ENCODE measurements around the gene SUCLA2. TPM values are rescaled to one million over a fixed set of nuclear protein-coding genes. Genes with fewer than 3 reads are reported as not detected.

The SUCLA2 gene
- 34.9 TPM for total RNA-seq
- long read RNA-seq, transcript SUCLA2-219 (11 exons, 2,111 nt) = major isoform, 63 of 72 reads
- long read RNA-seq, partial matches to known transcripts = 3 of 72 reads
- long read RNA-seq, other reads (novel, unspliced or antisense) = 4 of 72 reads

- intact Hi-C loops (cut with DNase I) = no loop called here
- TF ChIP-seq, protein P1, sequence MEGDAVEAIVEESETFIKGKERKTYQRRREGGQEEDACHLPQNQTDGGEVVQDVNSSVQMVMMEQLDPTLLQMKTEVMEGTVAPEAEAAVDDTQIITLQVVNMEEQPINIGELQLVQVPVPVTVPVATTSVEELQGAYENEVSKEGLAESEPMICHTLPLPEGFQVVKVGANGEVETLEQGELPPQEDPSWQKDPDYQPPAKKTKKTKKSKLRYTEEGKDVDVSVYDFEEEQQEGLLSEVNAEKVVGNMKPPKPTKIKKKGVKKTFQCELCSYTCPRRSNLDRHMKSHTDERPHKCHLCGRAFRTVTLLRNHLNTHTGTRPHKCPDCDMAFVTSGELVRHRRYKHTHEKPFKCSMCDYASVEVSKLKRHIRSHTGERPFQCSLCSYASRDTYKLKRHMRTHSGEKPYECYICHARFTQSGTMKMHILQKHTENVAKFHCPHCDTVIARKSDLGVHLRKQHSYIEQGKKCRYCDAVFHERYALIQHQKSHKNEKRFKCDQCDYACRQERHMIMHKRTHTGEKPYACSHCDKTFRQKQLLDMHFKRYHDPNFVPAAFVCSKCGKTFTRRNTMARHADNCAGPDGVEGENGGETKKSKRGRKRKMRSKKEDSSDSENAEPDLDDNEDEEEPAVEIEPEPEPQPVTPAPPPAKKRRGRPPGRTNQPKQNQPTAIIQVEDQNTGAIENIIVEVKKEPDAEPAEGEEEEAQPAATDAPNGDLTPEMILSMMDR (IDR thresholded peaks at IDR 0.05) = no peak
- H3K27ac ChIP-seq = peak within 1 kb of the TSS; percentile 85
Observed at GRCh38 chr13:48001114-48001881, at the start of gene SUCLA2. Gene SUCLA2, minus strand, starts transcription at chr13:48001273. Its CDS starts 4 bp downstream, at chr13:48001269.

GRCh38 chr13:48050550-48050949, 49.5 kb upstream of the SUCLA2 start:
- Histone ChIP-seq H3K9me3 (no peaks in the 10 kb centered on the region), H3K36me3 (peaks cover 55% of the 10 kb centered on the region), H3K27me3 (no peaks in the 10 kb centered on the region), H3K27ac (no peak overlapping the region), H3K4me1 (no peaks in the 10 kb centered on the region), H3K4me3 (no peak overlapping the region)
- intact Hi-C loops (cut with DNase I) = no loop called here
- TF ChIP-seq, protein P1 (IDR thresholded peaks at IDR 0.05) = no peak
- DNase-seq = no peak
- ATAC-seq = no peak

More at GRCh38 chr13:48001114-48001881, at the start of gene SUCLA2:
- no peaks in the 10 kb centered on the region for H3K9me3 ChIP-seq
- peak within 1 kb of the TSS; percentile 99 for H3K4me3 ChIP-seq
- ATAC-seq (peak; percentile 100), DNase-seq (peak; percentile 96)
- H3K36me3 ChIP-seq = peaks cover 4% of the 10 kb centered on the region
- H3K27me3 ChIP-seq = no peaks in the 10 kb centered on the region
- H3K4me1 ChIP-seq = peaks cover 13% of the 10 kb centered on the region

DNA sequence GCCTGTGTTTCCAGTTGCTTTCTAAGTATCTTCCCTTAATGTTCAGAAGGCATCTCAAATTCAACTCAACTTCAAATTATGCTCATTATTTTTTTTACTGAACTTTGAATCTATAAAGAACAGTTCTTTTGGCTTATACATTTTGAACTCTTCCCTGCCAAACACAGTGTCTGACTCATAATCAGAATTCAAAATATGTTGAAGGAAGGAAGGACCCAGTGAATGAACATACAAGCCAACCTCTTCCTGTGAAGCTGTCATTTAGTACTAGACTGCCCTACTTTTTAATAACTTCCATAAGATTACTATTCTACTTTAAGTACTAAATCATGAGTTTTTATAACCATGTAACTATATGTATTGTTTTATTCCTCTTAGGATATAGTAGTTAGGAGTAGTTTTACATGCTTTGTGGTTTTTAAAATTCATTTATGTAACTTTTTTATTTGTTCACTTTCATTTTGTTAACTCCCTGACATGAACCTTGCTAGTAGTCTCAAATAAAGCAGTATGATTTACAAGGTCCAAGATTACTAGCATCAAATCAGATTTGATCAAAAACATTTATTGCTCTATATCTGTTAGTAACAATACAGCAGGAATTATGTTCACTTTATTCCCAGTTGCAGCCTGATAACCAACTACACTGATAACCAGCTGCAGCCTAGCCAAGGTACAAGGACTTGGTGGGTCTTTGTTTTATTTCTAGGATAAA, 42.9 kb upstream of the SUCLA2 start:
- Histone ChIP-seq H3K4me1 (no peaks in the 10 kb centered on the region), H3K9me3 (no peaks in the 10 kb centered on the region), H3K36me3 (peaks cover 27% of the 10 kb centered on the region), H3K4me3 (no peak overlapping the region), H3K27me3 (no peaks in the 10 kb centered on the region), H3K27ac (no peak overlapping the region)
- DNase-seq = no peak
- TF ChIP-seq, protein P1 (IDR thresholded peaks at IDR 0.05) = no peak
- intact Hi-C loops (cut with DNase I) = no loop called here
- ATAC-seq = no peak

- DNase-seq (no peak), ATAC-seq (no peak)
- Histone ChIP-seq H3K4me1 (peaks cover 6% of the 10 kb centered on the region), H3K9me3 (no peaks in the 10 kb centered on the region), H3K36me3 (peaks cover 16% of the 10 kb centered on the region), H3K4me3 (no peak overlapping the region), H3K27ac (no peak overlapping the region), H3K27me3 (no peaks in the 10 kb centered on the region)
- intact Hi-C loops (cut with DNase I) = no loop called here
- TF ChIP-seq, protein P1 (IDR thresholded peaks at IDR 0.05) = no peak
Observed at GRCh38 chr13:48042894-48043293, 41.8 kb upstream of the SUCLA2 start.

DNA sequence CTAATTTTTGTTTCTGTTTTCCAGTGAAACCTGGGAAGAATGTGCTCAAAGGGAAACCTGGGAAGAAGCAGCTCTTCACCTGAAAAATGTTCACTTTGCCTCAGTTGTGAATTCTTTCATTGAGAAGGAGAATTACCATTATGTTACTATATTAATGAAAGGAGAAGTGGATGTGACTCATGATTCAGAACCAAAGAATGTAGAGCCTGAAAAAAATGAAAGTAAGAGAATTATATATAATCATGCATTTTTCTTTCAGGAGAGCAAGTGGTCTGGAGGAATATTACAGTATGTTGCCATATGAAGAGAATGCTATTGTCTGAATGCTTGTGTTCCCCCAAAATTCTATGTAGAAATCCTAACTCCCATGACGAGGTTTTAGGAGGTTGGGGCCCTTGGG, 39.8 kb upstream of the SUCLA2 start:
- DNase-seq (no peak), ATAC-seq (no peak)
- peaks cover 14% of the 10 kb centered on the region for H3K4me1 ChIP-seq
- no peak overlapping the region for H3K4me3 ChIP-seq
- H3K9me3 ChIP-seq = no peaks in the 10 kb centered on the region
- intact Hi-C loops (cut with DNase I) = no loop called here
- no peak overlapping the region for H3K27ac ChIP-seq
- TF ChIP-seq, protein P1 (IDR thresholded peaks at IDR 0.05) = no peak
- H3K27me3 ChIP-seq = no peaks in the 10 kb centered on the region
- H3K36me3 ChIP-seq = peaks cover 15% of the 10 kb centered on the region

Data from upper lobe of right lung (tissue), 1 donor.